Lower lobe of right lung (tissue), 2 donors: ENCODE results near the gene RAB1A. TPM values are rescaled to one million over a fixed set of nuclear protein-coding genes. Genes with fewer than 3 reads are reported as not detected.

Experiments used
- ATAC-seq, 2 donors: fragments of 200-7000 bp; cut with Tn5 transposase; one replicate each; pipeline ENCODE4 v1.9.1; 2020 to 2022; ENCODE audit warnings: mild to moderate bottlenecking in 2 of 2, moderate library complexity in 2 of 2
- DNase-seq: peaks from one replicate; pipeline ENCODE4 v3.0.0-alpha.2; 2020
- H3K27ac ChIP-seq: fragments of 200-600 bp; one replicate; pipeline ENCODE4 v1.8.0; 2022
- H3K27me3 ChIP-seq: fragments of 200-600 bp; one replicate; pipeline ENCODE4 v1.8.0; 2022; ENCODE audit warnings: low read depth
- H3K36me3 ChIP-seq: fragments of 200-600 bp; one replicate; pipeline ENCODE4 v1.8.0; 2022; ENCODE audit warnings: mild to moderate bottlenecking
- H3K4me1 ChIP-seq: fragments of 200-600 bp; one replicate; pipeline ENCODE4 v1.8.0; 2022
- H3K4me3 ChIP-seq: fragments of 200-600 bp; one replicate; pipeline ENCODE4 v1.8.0; 2022; ENCODE audit warnings: mild to moderate bottlenecking
- H3K9me3 ChIP-seq: fragments of 200-600 bp; one replicate; pipeline ENCODE4 v1.8.0; 2022
- intact Hi-C: fragments of 100-400 bp; cut with DNase I; formaldehyde crosslinking; loops from one replicate; pipeline ENCODE4 v1.11.0; 2022
- total RNA-seq: library from RNA; stranded (reverse); fragmentation: NEBNext Ultra II Directional; extraction: Animal tissue kit (Norgen Biotek cat#: 25700); gene quantifications from one replicate; pipeline ENCODE4 v1.2.1, GENCODE V29; 2021
- TF ChIP-seq, protein P1 (sequence below): fragments of 200-600 bp; IDR thresholded peaks from one replicate; pipeline ENCODE4 v1.8.0; 2022; ENCODE audit warnings: antibody characterized with exemption, mild to moderate bottlenecking
- donor health status: DM: no; HTN: yes; CAD: no; lungs with severe emphysema.

The RAB1A gene
- total RNA-seq, 1 donor from 2014 or later: 145 TPM

DNA sequence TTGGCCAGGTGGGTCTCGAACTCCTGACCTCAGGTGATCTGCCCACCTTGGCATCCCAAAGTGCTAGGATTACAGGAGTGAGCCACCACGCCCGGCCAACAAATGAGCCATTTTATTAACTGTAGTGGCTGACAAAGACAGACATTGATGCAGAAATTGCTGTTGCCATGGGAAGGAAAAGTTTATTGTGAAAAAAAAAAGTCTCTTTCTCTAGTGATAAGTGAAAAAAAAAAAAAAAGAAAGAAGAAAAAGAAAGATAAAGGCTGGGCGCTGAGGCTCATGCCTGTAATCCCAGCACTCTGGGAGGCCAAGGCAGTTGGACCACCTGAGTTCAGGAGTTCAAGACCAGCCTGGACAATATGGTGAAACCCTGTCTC is 39.8 kb upstream of the RAB1A start:
- no peak overlapping the region for H3K27ac ChIP-seq
- no peak overlapping the region for H3K4me3 ChIP-seq
- ATAC-seq: no peak
- TF ChIP-seq, protein P1, sequence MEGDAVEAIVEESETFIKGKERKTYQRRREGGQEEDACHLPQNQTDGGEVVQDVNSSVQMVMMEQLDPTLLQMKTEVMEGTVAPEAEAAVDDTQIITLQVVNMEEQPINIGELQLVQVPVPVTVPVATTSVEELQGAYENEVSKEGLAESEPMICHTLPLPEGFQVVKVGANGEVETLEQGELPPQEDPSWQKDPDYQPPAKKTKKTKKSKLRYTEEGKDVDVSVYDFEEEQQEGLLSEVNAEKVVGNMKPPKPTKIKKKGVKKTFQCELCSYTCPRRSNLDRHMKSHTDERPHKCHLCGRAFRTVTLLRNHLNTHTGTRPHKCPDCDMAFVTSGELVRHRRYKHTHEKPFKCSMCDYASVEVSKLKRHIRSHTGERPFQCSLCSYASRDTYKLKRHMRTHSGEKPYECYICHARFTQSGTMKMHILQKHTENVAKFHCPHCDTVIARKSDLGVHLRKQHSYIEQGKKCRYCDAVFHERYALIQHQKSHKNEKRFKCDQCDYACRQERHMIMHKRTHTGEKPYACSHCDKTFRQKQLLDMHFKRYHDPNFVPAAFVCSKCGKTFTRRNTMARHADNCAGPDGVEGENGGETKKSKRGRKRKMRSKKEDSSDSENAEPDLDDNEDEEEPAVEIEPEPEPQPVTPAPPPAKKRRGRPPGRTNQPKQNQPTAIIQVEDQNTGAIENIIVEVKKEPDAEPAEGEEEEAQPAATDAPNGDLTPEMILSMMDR: no peak
- no peaks in the 10 kb centered on the region for H3K27me3 ChIP-seq
- no peak for DNase-seq
- intact Hi-C loops: no loop called here
- peaks cover 3% of the 10 kb centered on the region for H3K4me1 ChIP-seq
- H3K9me3 ChIP-seq: no peaks in the 10 kb centered on the region
- no peaks in the 10 kb centered on the region for H3K36me3 ChIP-seq

DNA sequence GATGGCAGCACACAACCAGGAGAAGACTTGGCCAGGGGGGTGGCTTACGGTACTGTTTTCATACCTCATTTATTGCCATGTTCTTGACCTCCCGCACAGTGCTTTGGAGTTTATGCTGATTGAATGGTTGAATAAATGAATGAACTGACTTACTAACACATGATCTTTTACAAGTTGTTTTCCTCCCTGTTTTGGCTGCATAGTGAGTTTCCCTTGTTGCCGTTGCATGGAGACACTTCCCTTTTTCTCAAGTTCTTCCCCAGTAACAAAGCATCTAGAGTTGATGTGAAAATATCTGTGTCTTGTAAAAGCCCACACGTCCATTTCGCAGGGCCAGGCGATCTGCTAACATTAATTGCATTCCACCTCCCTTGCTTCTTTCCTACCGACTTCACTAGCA is 35.7 kb upstream of the RAB1A start:
- ATAC-seq (peak; percentile 45 to 46), DNase-seq (no peak)
- H3K4me1 ChIP-seq: peaks cover 16% of the 10 kb centered on the region
- intact Hi-C loops: no loop called here
- H3K36me3 ChIP-seq: no peaks in the 10 kb centered on the region
- no peak overlapping the region for H3K27ac ChIP-seq
- H3K9me3 ChIP-seq: no peaks in the 10 kb centered on the region
- H3K27me3 ChIP-seq: no peaks in the 10 kb centered on the region
- H3K4me3 ChIP-seq: no peak overlapping the region
- TF ChIP-seq, protein P1: no peak

DNA sequence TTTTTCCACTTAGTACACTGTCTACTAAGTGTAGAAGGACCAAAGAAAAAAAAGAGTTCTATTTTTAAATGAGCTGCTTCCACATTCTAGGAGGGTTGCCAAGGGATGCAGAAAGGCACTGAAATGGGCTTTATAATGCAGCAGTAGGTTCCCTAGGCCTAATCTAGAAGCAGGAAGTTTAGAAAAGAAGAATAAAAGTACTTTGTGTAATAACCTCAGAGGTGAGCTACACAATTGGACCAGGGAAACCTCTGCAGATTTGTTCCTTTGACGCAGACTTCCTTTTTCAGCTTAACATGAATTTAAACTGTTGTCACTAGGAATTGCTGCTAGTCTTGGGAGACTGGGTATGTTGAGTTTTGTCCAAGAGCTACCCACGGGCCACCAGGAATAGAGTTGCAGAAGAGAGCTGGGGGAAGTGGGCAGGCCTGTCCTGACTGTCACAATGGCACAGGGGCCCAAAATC is 34.6 kb upstream of the RAB1A start:
- Histone ChIP-seq H3K36me3 (no peaks in the 10 kb centered on the region), H3K4me3 (no peak overlapping the region), H3K4me1 (peaks cover 16% of the 10 kb centered on the region), H3K27me3 (no peaks in the 10 kb centered on the region), H3K27ac (peak overlapping the region; percentile 14), H3K9me3 (no peaks in the 10 kb centered on the region)
- DNase-seq (no peak), ATAC-seq (peak; percentile 21 to 51)
- TF ChIP-seq, protein P1: no peak
- intact Hi-C loops: no loop called here

DNA sequence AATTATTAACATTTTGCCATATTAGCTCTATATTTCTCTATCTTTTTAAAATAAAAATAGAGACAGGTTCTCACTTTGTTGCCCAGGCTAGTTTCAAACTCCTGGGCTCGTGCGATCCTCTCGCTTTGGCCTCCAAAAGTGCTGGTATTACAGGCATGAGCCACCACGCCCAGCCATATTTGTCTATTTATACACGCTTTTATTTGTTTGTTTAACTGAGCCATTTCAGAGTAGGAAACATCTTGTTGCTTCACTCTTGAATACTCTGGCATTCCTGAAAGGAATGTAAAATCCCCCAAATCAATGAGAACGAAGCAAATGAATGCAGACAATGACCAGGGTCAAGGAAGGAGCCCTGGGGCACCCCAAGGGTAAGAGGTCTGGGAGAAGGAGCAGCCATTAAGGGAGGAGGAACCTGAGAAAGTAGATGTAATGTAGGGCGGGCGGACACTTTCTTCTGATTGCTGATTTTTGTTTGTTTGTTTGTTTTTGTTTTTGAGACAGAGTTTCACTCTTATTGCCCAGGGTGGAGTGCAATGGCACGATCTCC is 31.7 kb upstream of the RAB1A start:
- TF ChIP-seq, protein P1: no peak
- ATAC-seq (no peak), DNase-seq (no peak)
- Histone ChIP-seq H3K9me3 (no peaks in the 10 kb centered on the region), H3K36me3 (no peaks in the 10 kb centered on the region), H3K4me1 (peaks cover 16% of the 10 kb centered on the region), H3K27me3 (no peaks in the 10 kb centered on the region), H3K4me3 (no peak overlapping the region), H3K27ac (no peak overlapping the region)
- intact Hi-C loops: no loop called here

DNA sequence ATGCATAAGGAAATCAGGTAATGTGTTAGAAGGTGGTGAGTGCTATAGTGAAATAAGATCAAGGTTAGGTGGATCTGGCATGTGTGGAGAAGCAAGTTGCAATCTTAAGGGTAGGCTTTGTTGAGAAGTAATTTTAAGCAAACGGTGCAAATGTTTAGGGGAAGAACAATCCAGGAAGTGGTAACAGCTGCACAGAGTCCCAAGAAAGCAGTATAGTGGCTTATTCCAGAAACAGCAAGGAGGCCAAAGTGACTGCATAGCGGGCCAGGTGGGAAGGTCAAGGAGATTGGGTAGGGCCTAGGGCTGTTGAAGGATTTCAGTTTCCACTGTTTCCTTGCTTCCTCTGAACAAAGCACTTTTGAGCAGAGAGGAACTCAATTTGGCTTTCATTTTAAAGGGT is 30.0 kb upstream of the RAB1A start:
- Histone ChIP-seq H3K4me3 (no peak overlapping the region), H3K36me3 (no peaks in the 10 kb centered on the region), H3K4me1 (peaks cover 14% of the 10 kb centered on the region), H3K27ac (no peak overlapping the region), H3K9me3 (no peaks in the 10 kb centered on the region), H3K27me3 (no peaks in the 10 kb centered on the region)
- DNase-seq: no peak
- ATAC-seq: peak in 1 of 2 donors; percentile 43
- intact Hi-C loops: no loop called here
- TF ChIP-seq, protein P1: no peak
